CD8-positive, alpha-beta memory T cell (primary cell): Measurements from ENCODE around the gene HMCN2. TPM values are rescaled to one million over a fixed set of nuclear protein-coding genes. Genes with fewer than 3 reads are reported as not detected.
"Not testable (repeated sequence)": the region's sequence is repeated elsewhere in the genome, so short reads cannot be mapped to it uniquely, and the experiment has no call there.

Experiments used
- CTCF ChIA-PET: fragments of 350-600 bp; sonication (Branson Sonifier 250); formaldehyde crosslinking; loops from one replicate; lab custom pipeline; 2021; ENCODE audit warnings: antibody characterized with exemption; lab: Charles Lee
- POLR2A ChIA-PET: fragments of 350-600 bp; sonication (Branson Sonifier 250); formaldehyde crosslinking; loops from one replicate; lab custom pipeline; 2021; ENCODE audit warnings: antibody characterized with exemption; lab: Charles Lee
- DNase-seq, 5 donors: peaks; one replicate each; pipeline versions ENCODE4 v3.0.0 to v3.0.0-alpha.2; 2020 to 2022; ENCODE audit warnings: mixed read lengths in 1 of 5
- H3K27ac ChIP-seq: one replicate; pipeline ENCODE4 v1.7.0; 2013; ENCODE audit warnings: low read depth, mild to moderate bottlenecking, low read length, moderate library complexity
- H3K27me3 ChIP-seq: 2 replicates; pipeline ENCODE4 v1.7.0; 2013; ENCODE audit warnings: low read length, mild to moderate bottlenecking; ENCODE audit not compliant: insufficient read depth, poor library complexity, severe bottlenecking
- H3K36me3 ChIP-seq: 2 replicates; pipeline ENCODE4 v1.7.0; 2013; ENCODE audit warnings: mild to moderate bottlenecking, low read length, moderate library complexity; ENCODE audit not compliant: insufficient read depth
- H3K4me1 ChIP-seq: 2 replicates; pipeline ENCODE4 v1.7.0; 2013; ENCODE audit warnings: mild to moderate bottlenecking, low read length, moderate library complexity; ENCODE audit not compliant: insufficient read depth
- H3K4me3 ChIP-seq: 2 replicates; pipeline ENCODE4 v1.7.0; 2013; ENCODE audit warnings: mild to moderate bottlenecking, low read length
- H3K9me3 ChIP-seq: 2 replicates; pipeline ENCODE4 v1.7.0; 2013; ENCODE audit warnings: mild to moderate bottlenecking, low read length
- H3K27ac Mint-ChIP-seq, 8 donors: one replicate each; pipeline ENCODE4 v1.8.0; 2020 to 2021; ENCODE audit warnings: mixed read lengths in 8 of 8, mild to moderate bottlenecking in 6 of 8, inconsistent platforms in 3 of 8, moderate library complexity in 3 of 8
- H3K27me3 Mint-ChIP-seq, 2 donors: one replicate each; pipeline ENCODE4 v1.8.0; 2020 to 2021; ENCODE audit warnings: mixed read lengths in 2 of 2, mild to moderate bottlenecking in 1 of 2, moderate library complexity in 1 of 2
- H3K36me3 Mint-ChIP-seq, 3 donors: one replicate each; pipeline ENCODE4 v1.8.0; 2020 to 2021; ENCODE audit warnings: mixed read lengths in 3 of 3, inconsistent platforms in 1 of 3, mild to moderate bottlenecking in 1 of 3
- H3K4me1 Mint-ChIP-seq, 3 donors: one replicate each; pipeline ENCODE4 v1.8.0; 2020 to 2021; ENCODE audit warnings: mixed read lengths in 3 of 3, inconsistent platforms in 1 of 3, mild to moderate bottlenecking in 1 of 3
- H3K4me3 Mint-ChIP-seq, 7 donors: one replicate each; pipeline ENCODE4 v1.8.0; 2020 to 2021; ENCODE audit warnings: mixed read lengths in 7 of 7, mild to moderate bottlenecking in 6 of 7, moderate library complexity in 4 of 7, inconsistent platforms in 2 of 7
- H3K9me3 Mint-ChIP-seq, 5 donors: one replicate each; pipeline ENCODE4 v1.8.0; 2020 to 2022; ENCODE audit warnings: mixed read lengths in 5 of 5, mild to moderate bottlenecking in 3 of 5, moderate library complexity in 2 of 5, inconsistent platforms in 1 of 5
- polyA plus RNA-seq: library from polyadenylated mRNA; unstranded; fragments of 300-500 nt; fragmentation: Illumina TruSeq; gene quantifications from one replicate; pipeline ENCODE4 v1.2.3, GENCODE V29; 2021
- total RNA-seq, 2 experiments: library from RNA; stranded (reverse); gene quantifications; one replicate each; pipeline ENCODE4 v1.2.3, GENCODE V29; 2021

HMCN2 gene
- total and polyA plus RNA-seq, 3 experiments from 2014 or later: not detected

GRCh38 chr9:130394320-130394719 lies 128.8 kb downstream of the HMCN2 start:
- no peak for DNase-seq
- POLR2A ChIA-PET: no interaction called here
- no peaks in the 10 kb centered on the region for H3K4me1 ChIP-seq
- Mint-ChIP-seq H3K4me1 (no peaks in the 10 kb centered on the region), H3K9me3 (no peaks in the 10 kb centered on the region), H3K27me3 (peaks cover 3 to 18% of the 10 kb centered on the region in 2 donors), H3K4me3 (no peak overlapping the region), H3K27ac (no peak overlapping the region), H3K36me3 (no peaks in the 10 kb centered on the region)
- no peaks in the 10 kb centered on the region for H3K9me3 ChIP-seq
- no peaks in the 10 kb centered on the region for H3K27me3 ChIP-seq
- no peak overlapping the region for H3K27ac ChIP-seq
- H3K4me3 ChIP-seq: no peak overlapping the region
- no peaks in the 10 kb centered on the region for H3K36me3 ChIP-seq
- CTCF ChIA-PET: no interaction called here

- Mint-ChIP-seq H3K9me3 (no peaks in the 10 kb centered on the region), H3K36me3 (no peaks in the 10 kb centered on the region), H3K27me3 (peaks cover 3 to 18% of the 10 kb centered on the region in 2 donors), H3K4me3 (no peak overlapping the region), H3K4me1 (no peaks in the 10 kb centered on the region), H3K27ac (no peak overlapping the region)
- H3K27me3 ChIP-seq: no peaks in the 10 kb centered on the region
- H3K36me3 ChIP-seq: no peaks in the 10 kb centered on the region
- no peak overlapping the region for H3K27ac ChIP-seq
- no peaks in the 10 kb centered on the region for H3K9me3 ChIP-seq
- H3K4me3 ChIP-seq: no peak overlapping the region
- ChIA-PET CTCF (no interaction called here), POLR2A (no interaction called here)
- H3K4me1 ChIP-seq: no peaks in the 10 kb centered on the region
- DNase-seq: no peak
Observed at GRCh38 chr9:130394814-130395470, 129.4 kb downstream of the HMCN2 start.

- H3K9me3 ChIP-seq: no peaks in the 10 kb centered on the region
- H3K27me3 Mint-ChIP-seq: peaks cover 3 to 18% of the 10 kb centered on the region in 2 donors
- H3K4me1 ChIP-seq: no peaks in the 10 kb centered on the region
- H3K27ac Mint-ChIP-seq: no peak overlapping the region
- no peaks in the 10 kb centered on the region for H3K27me3 ChIP-seq
- H3K4me3 ChIP-seq: no peak overlapping the region
- H3K27ac ChIP-seq: no peak overlapping the region
- POLR2A ChIA-PET: no interaction called here
- H3K36me3 Mint-ChIP-seq: no peaks in the 10 kb centered on the region
- H3K4me3 Mint-ChIP-seq: no peak overlapping the region
- no peaks in the 10 kb centered on the region for H3K4me1 Mint-ChIP-seq
- CTCF ChIA-PET: no interaction called here
- no peaks in the 10 kb centered on the region for H3K9me3 Mint-ChIP-seq
- DNase-seq: no peak
- H3K36me3 ChIP-seq: no peaks in the 10 kb centered on the region
Observed at GRCh38 chr9:130395810-130396435, 130.4 kb downstream of the HMCN2 start.

- Mint-ChIP-seq H3K4me3 (no peak overlapping the region), H3K9me3 (no peaks in the 10 kb centered on the region), H3K4me1 (no peaks in the 10 kb centered on the region), H3K27ac (no peak overlapping the region), H3K27me3 (peaks cover 3 to 18% of the 10 kb centered on the region in 2 donors), H3K36me3 (no peaks in the 10 kb centered on the region)
- Histone ChIP-seq H3K4me3 (no peak overlapping the region), H3K9me3 (no peaks in the 10 kb centered on the region), H3K27me3 (no peaks in the 10 kb centered on the region), H3K27ac (no peak overlapping the region), H3K4me1 (no peaks in the 10 kb centered on the region), H3K36me3 (no peaks in the 10 kb centered on the region)
- DNase-seq: no peak
- ChIA-PET CTCF (no interaction called here), POLR2A (no interaction called here)
Observed at GRCh38 chr9:130396581-130396980, 131.0 kb downstream of the HMCN2 start.

- no peaks in the 10 kb centered on the region for H3K9me3 ChIP-seq
- POLR2A ChIA-PET: no interaction called here
- no peak overlapping the region for H3K27ac ChIP-seq
- Mint-ChIP-seq H3K4me1 (no peaks in the 10 kb centered on the region), H3K4me3 (no peak overlapping the region), H3K9me3 (no peaks in the 10 kb centered on the region), H3K27ac (peak overlapping the region in 1 of 8 donors; percentile 40), H3K36me3 (no peaks in the 10 kb centered on the region), H3K27me3 (peaks cover under 1 to 16% of the 10 kb centered on the region in 2 donors)
- no peaks in the 10 kb centered on the region for H3K27me3 ChIP-seq
- CTCF ChIA-PET: no interaction called here
- no peaks in the 10 kb centered on the region for H3K36me3 ChIP-seq
- no peak for DNase-seq
- no peak overlapping the region for H3K4me3 ChIP-seq
- H3K4me1 ChIP-seq: no peaks in the 10 kb centered on the region
Observed at GRCh38 chr9:130398487-130399240, 133.1 kb downstream of the HMCN2 start.

- H3K4me1 ChIP-seq: no peaks in the 10 kb centered on the region
- no peaks in the 10 kb centered on the region for H3K27me3 ChIP-seq
- H3K36me3 ChIP-seq: no peaks in the 10 kb centered on the region
- Mint-ChIP-seq H3K4me1 (no peaks in the 10 kb centered on the region), H3K27me3 (peaks cover 1 to 21% of the 10 kb centered on the region in 2 donors), H3K36me3 (no peaks in the 10 kb centered on the region), H3K4me3 (no peak overlapping the region), H3K9me3 (no peaks in the 10 kb centered on the region), H3K27ac (no peak overlapping the region)
- H3K27ac ChIP-seq: no peak overlapping the region
- no peak for DNase-seq
- H3K9me3 ChIP-seq: no peaks in the 10 kb centered on the region
- no peak overlapping the region for H3K4me3 ChIP-seq
- CTCF ChIA-PET: no interaction called here
- POLR2A ChIA-PET: no interaction called here
Observed at GRCh38 chr9:130399768-130400167, 134.2 kb downstream of the HMCN2 start.

GRCh38 chr9:130400870-130401269 lies 135.3 kb downstream of the HMCN2 start:
- Mint-ChIP-seq H3K27ac (no peak overlapping the region), H3K4me1 (no peaks in the 10 kb centered on the region), H3K9me3 (no peaks in the 10 kb centered on the region), H3K4me3 (no peak overlapping the region), H3K36me3 (no peaks in the 10 kb centered on the region), H3K27me3 (peaks cover 1 to 21% of the 10 kb centered on the region in 2 donors)
- ChIA-PET CTCF (no interaction called here), POLR2A (no interaction called here)
- no peaks in the 10 kb centered on the region for H3K36me3 ChIP-seq
- H3K9me3 ChIP-seq: no peaks in the 10 kb centered on the region
- H3K27ac ChIP-seq: no peak overlapping the region
- H3K4me1 ChIP-seq: no peaks in the 10 kb centered on the region
- no peak overlapping the region for H3K4me3 ChIP-seq
- no peak for DNase-seq
- no peaks in the 10 kb centered on the region for H3K27me3 ChIP-seq

- DNase-seq, POLR2A ChIA-PET, H3K36me3 ChIP-seq, H3K9me3 Mint-ChIP-seq, H3K4me3 ChIP-seq, H3K4me3 Mint-ChIP-seq, H3K27me3 ChIP-seq, H3K27ac ChIP-seq, H3K9me3 ChIP-seq, H3K36me3 Mint-ChIP-seq, H3K27ac Mint-ChIP-seq, H3K4me1 Mint-ChIP-seq, CTCF ChIA-PET, H3K4me1 ChIP-seq: not testable (repeated sequence)
- H3K27me3 Mint-ChIP-seq: peaks cover 1 to 16% of the 10 kb centered on the region in 2 donors
Observed at GRCh38 chr9:130401742-130402141, 136.2 kb downstream of the HMCN2 start.
